ENCODE measurements around the gene SERPINB6. TPM values are rescaled to one million over a fixed set of nuclear protein-coding genes. Genes with fewer than 3 reads are reported as not detected.

The SERPINB6 gene
- 81.6 and 82.6 TPM in 2 replicates for total RNA-seq (2012; rRNA removed)

GRCh38 chr6:2971420-2972218 is at the start of gene SERPINB6:
Gene SERPINB6 (minus strand): TSS chr6:2971567. CDS start chr6:2959332, 12,235 bp downstream.
- peaks cover 29% of the 10 kb centered on the region for H3K4me1 ChIP-seq (ENCODE audit: control insufficient read depth, insufficient read depth, low read length)
- no peaks in the 10 kb centered on the region for H3K27me3 ChIP-seq (ENCODE audit: control insufficient read depth, insufficient read depth, low read length)
- H3K4me3 ChIP-seq (ENCODE audit: low read length) = peak within 1 kb of the TSS; percentile 73
- H3K36me3 ChIP-seq (ENCODE audit: insufficient read depth, low read length) = peaks cover 7% of the 10 kb centered on the region
- peak within 1 kb of the TSS; percentile 86 for H3K4me2 ChIP-seq (ENCODE audit: low read length)
- H3K9me3 ChIP-seq (replicated peaks; ENCODE audit: low read length) = no peaks in the 10 kb centered on the region
- H3K9ac ChIP-seq (ENCODE audit: low read depth, low read length) = peak within 1 kb of the TSS; percentile 86

GRCh38 chr6:3019749-3020320 is 48.5 kb upstream of the SERPINB6 start:
- no peaks in the 10 kb centered on the region for H3K9me3 ChIP-seq (replicated peaks; ENCODE audit: low read length)
- H3K4me3 ChIP-seq (ENCODE audit: low read length) = no peak overlapping the region
- no peaks in the 10 kb centered on the region for H3K27me3 ChIP-seq (ENCODE audit: control insufficient read depth, insufficient read depth, low read length)
- H3K9ac ChIP-seq (ENCODE audit: low read depth, low read length) = no peak overlapping the region
- peaks cover 20% of the 10 kb centered on the region for H3K4me1 ChIP-seq (ENCODE audit: control insufficient read depth, insufficient read depth, low read length)
- peaks cover 9% of the 10 kb centered on the region for H3K36me3 ChIP-seq (ENCODE audit: insufficient read depth, low read length)
- H3K4me2 ChIP-seq (ENCODE audit: low read length) = no peak overlapping the region

- Histone ChIP-seq H3K4me3 (ENCODE audit: low read length) (no peak overlapping the region), H3K4me1 (ENCODE audit: control insufficient read depth, insufficient read depth, low read length) (peaks cover 13% of the 10 kb centered on the region), H3K9me3 (replicated peaks; ENCODE audit: low read length) (no peaks in the 10 kb centered on the region), H3K9ac (ENCODE audit: low read depth, low read length) (no peak overlapping the region), H3K4me2 (ENCODE audit: low read length) (no peak overlapping the region), H3K36me3 (ENCODE audit: insufficient read depth, low read length) (peaks cover 10% of the 10 kb centered on the region), H3K27me3 (ENCODE audit: control insufficient read depth, insufficient read depth, low read length) (no peaks in the 10 kb centered on the region)
These were observed 47.7 kb upstream of the SERPINB6 start for GRCh38 chr6:3019065-3019464.

- H3K27me3 ChIP-seq (ENCODE audit: control insufficient read depth, insufficient read depth, low read length) = no peaks in the 10 kb centered on the region
- H3K4me2 ChIP-seq (ENCODE audit: low read length) = no peak overlapping the region
- H3K9ac ChIP-seq (ENCODE audit: low read depth, low read length) = no peak overlapping the region
- H3K9me3 ChIP-seq (replicated peaks; ENCODE audit: low read length) = no peaks in the 10 kb centered on the region
- peaks cover 10% of the 10 kb centered on the region for H3K4me1 ChIP-seq (ENCODE audit: control insufficient read depth, insufficient read depth, low read length)
- H3K4me3 ChIP-seq (ENCODE audit: low read length) = no peak overlapping the region
- peaks cover 10% of the 10 kb centered on the region for H3K36me3 ChIP-seq (ENCODE audit: insufficient read depth, low read length)
These were observed 45.9 kb upstream of the SERPINB6 start for GRCh38 chr6:3017304-3017703.

- Histone ChIP-seq H3K4me3 (ENCODE audit: low read length) (no peak overlapping the region), H3K4me1 (ENCODE audit: control insufficient read depth, insufficient read depth, low read length) (peaks cover 7% of the 10 kb centered on the region), H3K36me3 (ENCODE audit: insufficient read depth, low read length) (peaks cover 16% of the 10 kb centered on the region), H3K9me3 (replicated peaks; ENCODE audit: low read length) (no peaks in the 10 kb centered on the region), H3K27me3 (ENCODE audit: control insufficient read depth, insufficient read depth, low read length) (no peaks in the 10 kb centered on the region), H3K4me2 (ENCODE audit: low read length) (no peak overlapping the region), H3K9ac (ENCODE audit: low read depth, low read length) (no peak overlapping the region)
These were observed 45.3 kb upstream of the SERPINB6 start for GRCh38 chr6:3016473-3017280.

GRCh38 chr6:3015144-3015543 is 43.8 kb upstream of the SERPINB6 start:
- H3K4me3 ChIP-seq (ENCODE audit: low read length) = no peak overlapping the region
- peaks cover 7% of the 10 kb centered on the region for H3K4me1 ChIP-seq (ENCODE audit: control insufficient read depth, insufficient read depth, low read length)
- H3K9ac ChIP-seq (ENCODE audit: low read depth, low read length) = no peak overlapping the region
- H3K4me2 ChIP-seq (ENCODE audit: low read length) = no peak overlapping the region
- peaks cover 31% of the 10 kb centered on the region for H3K36me3 ChIP-seq (ENCODE audit: insufficient read depth, low read length)
- H3K9me3 ChIP-seq (replicated peaks; ENCODE audit: low read length) = no peaks in the 10 kb centered on the region
- no peaks in the 10 kb centered on the region for H3K27me3 ChIP-seq (ENCODE audit: control insufficient read depth, insufficient read depth, low read length)

- no peak overlapping the region for H3K9ac ChIP-seq (ENCODE audit: low read depth, low read length)
- no peaks in the 10 kb centered on the region for H3K9me3 ChIP-seq (replicated peaks; ENCODE audit: low read length)
- peaks cover 7% of the 10 kb centered on the region for H3K4me1 ChIP-seq (ENCODE audit: control insufficient read depth, insufficient read depth, low read length)
- peaks cover 36% of the 10 kb centered on the region for H3K36me3 ChIP-seq (ENCODE audit: insufficient read depth, low read length)
- no peak overlapping the region for H3K4me2 ChIP-seq (ENCODE audit: low read length)
- no peak overlapping the region for H3K4me3 ChIP-seq (ENCODE audit: low read length)
- no peaks in the 10 kb centered on the region for H3K27me3 ChIP-seq (ENCODE audit: control insufficient read depth, insufficient read depth, low read length)
These were observed 43.3 kb upstream of the SERPINB6 start for GRCh38 chr6:3014675-3015066.

- no peaks in the 10 kb centered on the region for H3K27me3 ChIP-seq (ENCODE audit: control insufficient read depth, insufficient read depth, low read length)
- peaks cover 7% of the 10 kb centered on the region for H3K4me1 ChIP-seq (ENCODE audit: control insufficient read depth, insufficient read depth, low read length)
- H3K4me2 ChIP-seq (ENCODE audit: low read length) = no peak overlapping the region
- H3K36me3 ChIP-seq (ENCODE audit: insufficient read depth, low read length) = peaks cover 36% of the 10 kb centered on the region
- no peaks in the 10 kb centered on the region for H3K9me3 ChIP-seq (replicated peaks; ENCODE audit: low read length)
- no peak overlapping the region for H3K9ac ChIP-seq (ENCODE audit: low read depth, low read length)
- no peak overlapping the region for H3K4me3 ChIP-seq (ENCODE audit: low read length)
These were observed 42.7 kb upstream of the SERPINB6 start for GRCh38 chr6:3013901-3014674.

- Histone ChIP-seq H3K4me2 (ENCODE audit: low read length) (no peak overlapping the region), H3K36me3 (ENCODE audit: insufficient read depth, low read length) (peaks cover 36% of the 10 kb centered on the region), H3K4me1 (ENCODE audit: control insufficient read depth, insufficient read depth, low read length) (peaks cover 7% of the 10 kb centered on the region), H3K9me3 (replicated peaks; ENCODE audit: low read length) (no peaks in the 10 kb centered on the region), H3K4me3 (ENCODE audit: low read length) (no peak overlapping the region), H3K27me3 (ENCODE audit: control insufficient read depth, insufficient read depth, low read length) (no peaks in the 10 kb centered on the region), H3K9ac (ENCODE audit: low read depth, low read length) (no peak overlapping the region)
These were observed 42.1 kb upstream of the SERPINB6 start for GRCh38 chr6:3013486-3013885.

- H3K36me3 ChIP-seq (ENCODE audit: insufficient read depth, low read length) = peaks cover 36% of the 10 kb centered on the region
These were observed 40.2 kb upstream of the SERPINB6 start for GRCh38 chr6:3011592-3011991.

GRCh38 chr6:3011158-3011557 is 39.8 kb upstream of the SERPINB6 start:
- H3K9ac ChIP-seq (ENCODE audit: low read depth, low read length) = no peak overlapping the region

More at GRCh38 chr6:3011592-3011991, 40.2 kb upstream of the SERPINB6 start:
- no peak overlapping the region for H3K4me3 ChIP-seq (ENCODE audit: low read length)
- H3K4me2 ChIP-seq (ENCODE audit: low read length) = no peak overlapping the region
- H3K9ac ChIP-seq (ENCODE audit: low read depth, low read length) = no peak overlapping the region
- no peaks in the 10 kb centered on the region for H3K9me3 ChIP-seq (replicated peaks; ENCODE audit: low read length)
- peaks cover 7% of the 10 kb centered on the region for H3K4me1 ChIP-seq (ENCODE audit: control insufficient read depth, insufficient read depth, low read length)
- H3K27me3 ChIP-seq (ENCODE audit: control insufficient read depth, insufficient read depth, low read length) = no peaks in the 10 kb centered on the region

More at GRCh38 chr6:3011158-3011557, 39.8 kb upstream of the SERPINB6 start:
- no peak overlapping the region for H3K4me3 ChIP-seq (ENCODE audit: low read length)
- peaks cover 36% of the 10 kb centered on the region for H3K36me3 ChIP-seq (ENCODE audit: insufficient read depth, low read length)
- H3K4me2 ChIP-seq (ENCODE audit: low read length) = no peak overlapping the region
- H3K27me3 ChIP-seq (ENCODE audit: control insufficient read depth, insufficient read depth, low read length) = no peaks in the 10 kb centered on the region
- H3K9me3 ChIP-seq (replicated peaks; ENCODE audit: low read length) = no peaks in the 10 kb centered on the region
- peaks cover 7% of the 10 kb centered on the region for H3K4me1 ChIP-seq (ENCODE audit: control insufficient read depth, insufficient read depth, low read length)
